IMR-90 (cell line): ENCODE measurements around the gene GNPTG. TPM values are rescaled to one million over a fixed set of nuclear protein-coding genes. Genes with fewer than 3 reads are reported as not detected.
A peak's percentile ranks its signal among the peaks of the same experiment; 100 is the strongest.

Experiments used
- ATAC-seq: fragments of 200-7000 bp; cut with Tn5 transposase; 2 replicates; pipeline ENCODE4 v1.9.1; 2020; ENCODE audit warnings: low read depth, mild to moderate bottlenecking, moderate library complexity
- BruUV-seq: library from RNA; stranded (reverse); fragments of 400-500 nt; replicated peaks from 2 replicates; lab custom pipeline; 2021; lab: Mats Ljungman, UMichigan
- CTCF ChIA-PET: fragments of 300-600 bp; formaldehyde crosslinking; extraction: SDS; loops from one replicate; lab custom pipeline; 2021; ENCODE audit warnings: antibody characterized with exemption; lab: Yijun Ruan, JAX
- POLR2A ChIA-PET: fragments of 300-600 bp; sonication (Branson Sonifier 250); formaldehyde crosslinking; loops from one replicate; lab custom pipeline; 2022; ENCODE audit warnings: antibody characterized with exemption; ENCODE audit not compliant: unreplicated experiment; lab: Charles Lee
- DNase-seq: peaks from one replicate; pipeline ENCODE4 v3.0.0; 2013
- H2AFZ ChIP-seq: replicated peaks from 2 replicates; pipeline ENCODE3; 2013; ENCODE audit warnings: low read length, mild to moderate bottlenecking; ENCODE audit not compliant: poor library complexity
- H2AK5ac ChIP-seq: 2 replicates; pipeline ENCODE4 v1.6.1; 2013; ENCODE audit warnings: low read depth, low read length, inconsistent platforms
- H2AK9ac ChIP-seq: replicated peaks from 2 replicates; pipeline ENCODE3; 2013; ENCODE audit warnings: mild to moderate bottlenecking, low read depth, low read length, moderate library complexity; ENCODE audit not compliant: poor library complexity
- H2BK120ac ChIP-seq: 2 replicates; pipeline ENCODE4 v1.6.1; 2013; ENCODE audit warnings: low read depth, low read length, inconsistent platforms
- H2BK15ac ChIP-seq: 3 replicates; pipeline ENCODE4 v1.6.1; 2013; ENCODE audit warnings: low read depth, low read length, inconsistent platforms
- H2BK20ac ChIP-seq: 2 replicates; pipeline ENCODE4 v1.6.1; 2013; ENCODE audit warnings: low read depth, mild to moderate bottlenecking, inconsistent platforms, low read length, moderate library complexity
- H2BK5ac ChIP-seq: 2 replicates; pipeline ENCODE4 v1.6.1; 2013; ENCODE audit warnings: mild to moderate bottlenecking, low read depth, low read length, inconsistent platforms; ENCODE audit not compliant: poor library complexity, severe bottlenecking
- H3K14ac ChIP-seq: replicated peaks from 2 replicates; pipeline ENCODE4 v1.6.1; 2013; ENCODE audit warnings: low read depth, low read length, inconsistent platforms
- H3K18ac ChIP-seq: 2 replicates; pipeline ENCODE4 v1.6.1; 2013; ENCODE audit warnings: low read depth, low read length, control low read depth
- H3K23ac ChIP-seq: 2 replicates; pipeline ENCODE4 v1.6.1; 2013; ENCODE audit warnings: low read depth, low read length, inconsistent platforms
- H3K27ac ChIP-seq: 2 replicates; pipeline ENCODE4 v1.5.1; 2013; ENCODE audit warnings: mild to moderate bottlenecking, control low read depth, low read length; ENCODE audit not compliant: insufficient read depth
- H3K27me3 ChIP-seq: 2 replicates; pipeline ENCODE4 v1.6.1; 2013; ENCODE audit warnings: low read length; ENCODE audit not compliant: control insufficient read depth, insufficient read depth
- H3K36me3 ChIP-seq: 2 replicates; pipeline ENCODE4 v1.6.1; 2013; ENCODE audit warnings: low read length, mixed read lengths; ENCODE audit not compliant: control insufficient read depth, insufficient read depth
- H3K4ac ChIP-seq: 2 replicates; pipeline ENCODE4 v1.6.1; 2013; ENCODE audit warnings: low read depth, low read length, inconsistent platforms
- H3K4me1 ChIP-seq: 2 replicates; pipeline ENCODE4 v1.6.1; 2013; ENCODE audit warnings: low read length, mixed read lengths; ENCODE audit not compliant: control insufficient read depth, insufficient read depth
- H3K4me2 ChIP-seq: 2 replicates; pipeline ENCODE4 v1.6.1; 2013; ENCODE audit warnings: low read depth, mild to moderate bottlenecking, control low read depth, low read length, moderate library complexity
- H3K4me3 ChIP-seq: 2 replicates; pipeline ENCODE4 v1.5.1; 2013; ENCODE audit warnings: low read depth, mild to moderate bottlenecking, control low read depth, low read length, moderate library complexity; ENCODE audit not compliant: insufficient read depth
- H3K56ac ChIP-seq: 2 replicates; pipeline ENCODE4 v1.6.1; 2013; ENCODE audit warnings: low read length, inconsistent platforms; ENCODE audit not compliant: insufficient read depth; ENCODE audit errors: extremely low read depth
- H3K79me1 ChIP-seq, 2 experiments: 2 replicates each; pipeline ENCODE4 v1.6.1; 2013; ENCODE audit warnings: low read length in 2 of 2, inconsistent platforms in 1 of 2, low read depth in 1 of 2
- H3K9ac ChIP-seq: 2 replicates; pipeline ENCODE4 v1.6.1; 2013; ENCODE audit warnings: low read depth, low read length, control low read depth
- H3K9me1 ChIP-seq: 2 replicates; pipeline ENCODE4 v1.6.1; 2013; ENCODE audit warnings: low read length, inconsistent platforms; ENCODE audit not compliant: insufficient read depth
- H3K9me3 ChIP-seq: 2 replicates; pipeline ENCODE4 v1.6.1; 2013; ENCODE audit warnings: low read length; ENCODE audit not compliant: control insufficient read depth, insufficient read depth
- H4K20me1 ChIP-seq: 2 replicates; pipeline ENCODE4 v1.6.1; 2013; ENCODE audit warnings: low read length, inconsistent platforms; ENCODE audit not compliant: insufficient read depth
- H4K5ac ChIP-seq: 2 replicates; pipeline ENCODE4 v1.6.1; 2013; ENCODE audit warnings: mild to moderate bottlenecking, low read depth, low read length, control low read depth
- H4K8ac ChIP-seq, 2 experiments: 2 replicates each; pipeline ENCODE4 v1.6.1; 2013; ENCODE audit warnings: low read depth in 2 of 2, low read length in 2 of 2, control low read depth in 1 of 2, inconsistent platforms in 1 of 2
- H4K91ac ChIP-seq: 2 replicates; pipeline ENCODE4 v1.6.1; 2013; ENCODE audit warnings: low read depth, low read length, inconsistent platforms; ENCODE audit not compliant: insufficient read depth
- BHLHE40 ChIP-seq: fragments of 150-350 bp; IDR thresholded peaks from 2 replicates; pipeline ENCODE4 v1.6.1; 2016; ENCODE audit warnings: mild to moderate bottlenecking, low read depth, low read length
- CTCF ChIP-seq: conservative IDR thresholded peaks from 2 replicates; pipeline ENCODE4 v1.5.1; 2012; ENCODE audit warnings: mild to moderate bottlenecking, low read depth, low read length, improper control_type of control experiment
- FOS ChIP-seq: fragments of 150-350 bp; IDR thresholded peaks from 2 replicates; pipeline ENCODE4 v1.6.1; 2016; ENCODE audit warnings: low read depth, low read length
- MAZ ChIP-seq: IDR thresholded peaks from 2 replicates; pipeline ENCODE4 v1.6.1; 2012; ENCODE audit warnings: low read depth, mild to moderate bottlenecking, low read length, improper control_type of control experiment, moderate library complexity, borderline replicate concordance
- NFE2L2 ChIP-seq: fragments of 150-350 bp; IDR thresholded peaks from 2 replicates; pipeline ENCODE4 v1.6.1; 2016; ENCODE audit warnings: low read depth, mild to moderate bottlenecking, low read length
- RFX5 ChIP-seq: IDR thresholded peaks from 2 replicates; pipeline ENCODE4 v1.8.0; 2012; ENCODE audit warnings: low read depth, mild to moderate bottlenecking, low read length, moderate library complexity
- WGBS, 2 experiments: methylation state at CpG; one replicate each; pipeline versions ENCODE4 v1.1.5 to v1.1.7; 2013; ENCODE audit warnings: missing lambda C conversion rate in 2 of 2; ENCODE audit not compliant: insufficient read length in 1 of 2; ENCODE audit errors: extremely low coverage in 2 of 2; 5-methylcytosine and 5-hydroxymethylcytosine counted together
- dilution Hi-C: fragments of 300-500 bp; cut with HindIII; formaldehyde crosslinking; loops from one replicate; pipeline ENCODE4 v1.14.3; 2018; ENCODE audit warnings: low sequenced_read_pairs; ENCODE audit not compliant: unreplicated experiment
- in situ Hi-C: fragments of 300-500 bp; cut with MboI; formaldehyde crosslinking; loops from 3 replicates; pipeline ENCODE4 v1.14.3; 2019; ENCODE audit warnings: low sequenced_read_pairs, inconsistent platforms, mixed read lengths
- intact Hi-C: fragments of 100-400 bp; cut with micrococcal nuclease; formaldehyde crosslinking; loops from 2 replicates; pipeline ENCODE4 v1.10.0; 2022
- polyA plus RNA-seq, 3 experiments: library from polyadenylated mRNA; depleted of rRNA; stranded (reverse); fragments of >200 nt; gene quantifications; 2 replicates each; pipeline ENCODE4 v1.2.3, GENCODE V29; 2012; ENCODE audit warnings: low replicate concordance in 1 of 3
- total RNA-seq: library from RNA; depleted of rRNA; stranded (reverse); fragments of >200 nt; gene quantifications from 2 replicates; pipeline ENCODE4 v1.2.3, GENCODE V29; 2012

Gene GNPTG
- total and polyA plus RNA-seq, 2 of the 4 experiments (the other 2 are of a cell fraction) = 14.9 to 70.8 TPM

- Histone ChIP-seq H3K56ac (no peak overlapping the region), H3K9me1 (no peaks in the 10 kb centered on the region), H2BK120ac (no peak overlapping the region), H2AK9ac (peak overlapping the region; percentile 42), H3K27ac (no peak overlapping the region), H3K4me3 (no peak overlapping the region), H3K9me3 (no peaks in the 10 kb centered on the region), H3K79me1 (peaks cover 0 to 16% of the 10 kb centered on the region in 2 experiments; a peak in 3 of 4 replicates), H3K23ac (no peak overlapping the region), H3K4ac (no peak overlapping the region), H2BK20ac (no peak overlapping the region), H2AFZ (no peak overlapping the region), H3K18ac (no peak overlapping the region), H4K8ac (no peak overlapping the region), H3K4me2 (no peak overlapping the region), H3K14ac (no peak overlapping the region), H3K9ac (no peak overlapping the region), H2AK5ac (no peak overlapping the region), H2BK5ac (no peak overlapping the region), H3K36me3 (peaks cover 44% of the 10 kb centered on the region), H4K91ac (no peak overlapping the region), H4K5ac (no peak overlapping the region), H2BK15ac (no peak overlapping the region), H3K27me3 (no peaks in the 10 kb centered on the region), H4K20me1 (no peaks in the 10 kb centered on the region; the same call in 1 of the 2 replicates), H3K4me1 (no peaks in the 10 kb centered on the region)
- intact Hi-C loops (no loop called here), in situ Hi-C loops (no loop called here), dilution Hi-C loops (no loop called here)
- ChIA-PET CTCF (no interaction called here), POLR2A (no interaction called here)
- no TSS peak for BruUV-seq
- 82% methylated on average over 12 of the region's 29 CpGs; no CpG with 5 or more reads in 1 of the 2 experiments for WGBS, 2 experiments
- no peak for ATAC-seq
- DNase-seq = no peak
- TF ChIP-seq BHLHE40 = no peak
- TF ChIP-seq FOS = no peak
- no peak for TF ChIP-seq NFE2L2
- TF ChIP-seq RFX5 = no peak
- TF ChIP-seq CTCF = no peak
- no peak for TF ChIP-seq MAZ
Measured at GRCh38 chr16:1401061-1401757, 49.5 kb downstream of the GNPTG start.
